Right lobe of liver (tissue), 6 donors: ENCODE measurements around the gene ALDH2. TPM values are rescaled to one million over a fixed set of nuclear protein-coding genes. Genes with fewer than 3 reads are reported as not detected.
A peak's percentile ranks its signal among the peaks of the same experiment; 100 is the strongest.

Experiments
- ATAC-seq, 4 donors: fragments of 200-7000 bp; cut with Tn5 transposase; one replicate each; pipeline ENCODE4 v1.9.1; 2020; ENCODE audit warnings: mild to moderate bottlenecking in 4 of 4, moderate library complexity in 4 of 4
- DNase-seq, 3 donors: peaks; one replicate each; pipeline ENCODE4 v3.0.0-alpha.2; 2020
- H3K27ac ChIP-seq, 3 donors: fragments of 200-600 bp; one replicate each; pipeline ENCODE4 v1.8.0; 2022
- H3K27me3 ChIP-seq, 2 donors: fragments of 200-600 bp; one replicate each; pipeline ENCODE4 v1.8.0; 2022
- H3K36me3 ChIP-seq, 4 donors: fragments of 200-600 bp; sonication (generic) in 1 of 4; one replicate each; pipeline versions ENCODE4 v1.5.1 to v1.8.0; 2017 to 2022; ENCODE audit warnings: control low read depth in 1 of 4
- H3K4me1 ChIP-seq, 4 donors: fragments of 200-600 bp; sonication (generic) in 1 of 4; one replicate each; pipeline versions ENCODE4 v1.5.1 to v1.8.0; 2017 to 2022; ENCODE audit warnings: control low read depth in 1 of 4
- H3K4me3 ChIP-seq, 3 donors: fragments of 200-600 bp; one replicate each; pipeline ENCODE4 v1.8.0; 2022
- H3K9me3 ChIP-seq, 4 donors: fragments of 200-600 bp; sonication (generic) in 1 of 4; one replicate each; pipeline versions ENCODE4 v1.5.1 to v1.8.0; 2017 to 2022; ENCODE audit warnings: control low read depth in 1 of 4
- POLR2A ChIP-seq: fragments of 450-650 bp; IDR thresholded peaks from one replicate; pipeline ENCODE4 v1.6.1; 2017; ENCODE audit warnings: antibody characterized with exemption, mild to moderate bottlenecking
- WGBS: methylation state at CpG from one replicate; pipeline ENCODE4 v1.1.6; 2018; ENCODE audit warnings: low coverage, low lambda C conversion rate; ENCODE audit not compliant: insufficient coverage; ENCODE audit errors: missing lambda C conversion rate; 5-methylcytosine and 5-hydroxymethylcytosine counted together
- intact Hi-C, 2 donors: fragments of 100-400 bp; cut with DNase I; formaldehyde crosslinking; loops; one replicate each; pipeline versions ENCODE4 v1.11.2 to v1.14.1; 2022
- total RNA-seq, 6 experiments: library from RNA; depleted of rRNA in 2 of 6; stranded (reverse); fragments of >200 nt in 2 of 6; fragmentation: NEBNext Ultra II Directional in 3 of 6; extraction: Animal tissue kit (Norgen Biotek cat#: 25700) in 3 of 6; gene quantifications; one replicate each; pipeline versions ENCODE4 v1.1.0 to v1.2.4, GENCODE V29; 2016 to 2023
- TF ChIP-seq, protein P1 (sequence below), 4 donors: fragments of 200-600 bp in 3 of 4; fragments of 450-650 bp in 1 of 4; IDR thresholded peaks; one replicate each; pipeline versions ENCODE4 v1.5.1 to v1.8.0; 2016 to 2022; ENCODE audit warnings: antibody characterized with exemption in 4 of 4, mild to moderate bottlenecking in 2 of 4
- donor health status: DM: no; HTN: yes; CAD: no.
- donor health status: DM: no; HTN: no; CAD: no.
- donor health status: DM: no; HTN: no; CAD: no.
- donor health status: DM: no; HTN: yes; CAD: no.
- donor health status: DM: no; HTN: yes; CAD: no.

Gene ALDH2
- total RNA-seq, 6 experiments from 2014 or later: 287 to 1,060 (median 749) TPM

DNA sequence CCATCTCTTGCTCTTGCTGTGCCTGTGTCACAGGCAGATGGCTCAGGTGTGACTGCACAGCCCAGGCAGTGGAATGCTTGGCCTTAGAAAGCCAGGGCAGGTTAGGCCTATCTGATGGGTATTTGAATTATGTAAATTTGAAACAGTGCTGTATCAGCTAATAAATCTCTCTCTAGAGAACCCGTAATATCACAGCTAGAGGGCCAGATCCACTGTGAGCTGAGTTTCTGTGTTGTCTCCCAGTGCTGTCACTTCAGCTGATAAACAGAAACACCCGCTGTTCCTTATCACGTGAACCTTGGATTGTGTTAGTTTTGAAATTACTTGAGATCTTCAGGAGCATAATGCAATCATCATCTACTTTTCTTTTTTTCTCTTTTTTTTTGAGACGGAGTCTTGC, 21.5 kb upstream of the ALDH2 start:
- H3K9me3 ChIP-seq: no peaks in the 10 kb centered on the region
- peaks cover 0 to 22% (median 0%) of the 10 kb centered on the region in 4 donors for H3K36me3 ChIP-seq
- no peak overlapping the region for H3K4me3 ChIP-seq
- intact Hi-C loops: no loop called here
- ATAC-seq (no peak), DNase-seq (no peak)
- WGBS: 95% methylated on average over 3 of the region's 4 CpGs
- H3K27me3 ChIP-seq: no peaks in the 10 kb centered on the region
- H3K4me1 ChIP-seq: peaks cover 0 to 27% (median 12%) of the 10 kb centered on the region in 4 donors
- no peak for TF ChIP-seq POLR2A
- TF ChIP-seq, protein P1, sequence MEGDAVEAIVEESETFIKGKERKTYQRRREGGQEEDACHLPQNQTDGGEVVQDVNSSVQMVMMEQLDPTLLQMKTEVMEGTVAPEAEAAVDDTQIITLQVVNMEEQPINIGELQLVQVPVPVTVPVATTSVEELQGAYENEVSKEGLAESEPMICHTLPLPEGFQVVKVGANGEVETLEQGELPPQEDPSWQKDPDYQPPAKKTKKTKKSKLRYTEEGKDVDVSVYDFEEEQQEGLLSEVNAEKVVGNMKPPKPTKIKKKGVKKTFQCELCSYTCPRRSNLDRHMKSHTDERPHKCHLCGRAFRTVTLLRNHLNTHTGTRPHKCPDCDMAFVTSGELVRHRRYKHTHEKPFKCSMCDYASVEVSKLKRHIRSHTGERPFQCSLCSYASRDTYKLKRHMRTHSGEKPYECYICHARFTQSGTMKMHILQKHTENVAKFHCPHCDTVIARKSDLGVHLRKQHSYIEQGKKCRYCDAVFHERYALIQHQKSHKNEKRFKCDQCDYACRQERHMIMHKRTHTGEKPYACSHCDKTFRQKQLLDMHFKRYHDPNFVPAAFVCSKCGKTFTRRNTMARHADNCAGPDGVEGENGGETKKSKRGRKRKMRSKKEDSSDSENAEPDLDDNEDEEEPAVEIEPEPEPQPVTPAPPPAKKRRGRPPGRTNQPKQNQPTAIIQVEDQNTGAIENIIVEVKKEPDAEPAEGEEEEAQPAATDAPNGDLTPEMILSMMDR (IDR thresholded peaks at IDR 0.05): no peak
- H3K27ac ChIP-seq: no peak overlapping the region

DNA sequence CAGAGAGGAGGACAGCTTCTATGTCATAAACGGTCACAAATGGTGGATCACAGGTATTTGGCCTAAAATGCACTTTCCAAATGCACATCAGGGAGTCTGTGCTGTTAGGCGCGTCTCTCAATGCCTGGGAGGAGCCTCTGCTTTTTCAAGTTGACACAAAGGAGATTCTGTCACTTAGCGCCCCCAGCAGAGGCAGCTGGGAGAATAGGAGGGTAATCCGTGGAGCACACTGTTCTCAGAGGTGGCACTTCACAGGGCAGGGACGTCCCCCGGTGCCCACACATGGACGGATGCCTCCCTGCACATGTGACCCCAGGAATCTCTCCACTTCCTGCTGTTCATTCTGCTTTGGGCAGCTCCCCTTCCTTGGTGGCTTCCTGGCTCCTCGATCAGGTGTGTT, 19.4 kb upstream of the ALDH2 start:
- Histone ChIP-seq H3K4me3 (no peak overlapping the region), H3K27me3 (no peaks in the 10 kb centered on the region), H3K4me1 (peaks cover 0 to 13% (median 7%) of the 10 kb centered on the region in 4 donors), H3K36me3 (peaks cover 0 to 26% (median 0%) of the 10 kb centered on the region in 4 donors), H3K27ac (no peak overlapping the region), H3K9me3 (no peaks in the 10 kb centered on the region)
- no peak for DNase-seq
- WGBS: 72% methylated on average over 2 of the region's 9 CpGs
- no peak for ATAC-seq
- intact Hi-C loops: no loop called here
- TF ChIP-seq, protein P1 (IDR thresholded peaks at IDR 0.05): no peak

DNA sequence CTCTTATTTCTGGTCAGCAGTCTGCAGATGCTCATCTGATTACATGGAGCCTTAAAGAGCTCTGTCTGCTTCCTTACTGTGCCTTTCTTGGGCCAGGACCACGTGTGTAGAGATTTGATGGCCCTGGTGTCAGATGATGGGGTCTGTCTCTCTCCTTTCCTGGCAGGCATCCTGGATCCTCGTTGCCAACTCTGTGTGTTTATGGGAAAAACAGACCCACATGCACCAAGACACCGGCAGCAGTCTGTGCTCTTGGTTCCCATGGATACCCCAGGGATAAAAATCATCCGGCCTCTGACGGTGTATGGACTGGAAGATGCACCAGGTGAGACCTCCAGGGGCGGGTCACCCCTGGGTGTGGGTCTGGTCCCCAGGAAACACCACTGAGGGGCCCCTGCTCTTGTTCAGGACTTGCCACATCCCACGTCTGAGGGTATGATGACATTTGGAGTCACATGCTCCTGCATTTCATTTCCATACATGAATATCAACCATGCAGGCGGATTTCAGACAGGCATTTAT, 18.5 kb upstream of the ALDH2 start:
- DNase-seq (no peak), ATAC-seq (no peak)
- Histone ChIP-seq H3K4me3 (no peak overlapping the region), H3K9me3 (no peaks in the 10 kb centered on the region), H3K4me1 (peaks cover 0 to 15% (median 8%) of the 10 kb centered on the region in 4 donors), H3K36me3 (peaks cover 0 to 26% (median 0%) of the 10 kb centered on the region in 4 donors), H3K27me3 (no peaks in the 10 kb centered on the region), H3K27ac (no peak overlapping the region)
- 47% methylated on average over 3 of the region's 8 CpGs for WGBS
- intact Hi-C loops: no loop called here
- no peak for TF ChIP-seq POLR2A

DNA sequence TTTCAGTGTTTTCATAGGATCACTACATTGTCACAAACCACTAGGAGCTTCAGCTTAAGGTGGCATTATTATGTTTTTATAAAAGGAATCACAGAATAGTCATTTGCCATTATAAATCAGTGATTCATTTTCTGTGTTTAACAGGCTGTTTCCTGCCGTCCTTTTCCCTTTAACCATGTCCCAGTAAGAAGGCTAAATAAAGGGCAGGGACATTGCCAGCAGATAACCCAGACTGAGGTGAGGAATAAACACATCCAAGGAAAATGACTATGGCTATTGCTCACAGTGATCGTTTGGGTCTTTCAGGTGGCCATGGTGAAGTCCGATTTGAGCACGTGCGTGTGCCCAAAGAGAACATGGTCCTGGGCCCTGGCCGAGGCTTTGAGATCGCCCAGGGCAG, 17.9 kb upstream of the ALDH2 start:
- Histone ChIP-seq H3K4me3 (no peak overlapping the region), H3K36me3 (peaks cover 0 to 26% (median 0%) of the 10 kb centered on the region in 4 donors), H3K27ac (peak overlapping the region in 1 of 3 donors; percentile 43), H3K9me3 (no peaks in the 10 kb centered on the region), H3K4me1 (peaks cover 0 to 20% (median 8%) of the 10 kb centered on the region in 4 donors), H3K27me3 (no peaks in the 10 kb centered on the region)
- 56% methylated on average over 5 of the region's 7 CpGs for WGBS
- ATAC-seq (peak in 3 of 4 donors; percentile 5 to 7 (median 7)), DNase-seq (no peak)
- TF ChIP-seq, protein P1 (IDR thresholded peaks at IDR 0.05): no peak
- TF ChIP-seq POLR2A: no peak
- intact Hi-C loops: no loop called here

DNA sequence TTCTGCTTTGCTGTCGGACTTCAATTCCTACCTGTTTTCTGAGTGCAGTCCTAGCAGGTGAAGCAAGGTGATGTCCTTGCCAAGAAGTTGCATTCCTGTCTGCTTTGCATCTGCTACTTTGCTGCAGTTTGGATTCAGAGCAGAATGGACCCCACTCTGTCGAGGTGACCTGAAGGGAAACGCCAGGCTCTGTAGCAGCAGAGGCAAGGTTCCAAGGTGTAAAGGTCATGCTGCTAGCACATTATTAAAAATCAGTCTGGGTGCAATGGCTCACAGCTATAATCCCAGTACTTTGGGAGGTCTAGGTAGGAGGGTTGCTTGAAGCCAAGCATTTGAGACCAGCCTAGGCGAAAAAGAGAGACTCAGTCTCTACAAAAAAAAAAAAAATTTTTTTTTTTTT, 17.3 kb upstream of the ALDH2 start:
- WGBS: 37% methylated on average over 3 of the region's 4 CpGs
- DNase-seq (peak in 1 of 3 donors; percentile 68), ATAC-seq (peak; percentile 67 to 74 (median 69))
- intact Hi-C loops: no loop called here
- H3K27me3 ChIP-seq: no peaks in the 10 kb centered on the region
- peaks cover 0 to 20% (median 8%) of the 10 kb centered on the region in 4 donors for H3K4me1 ChIP-seq
- H3K27ac ChIP-seq: peak overlapping the region in 1 of 3 donors; percentile 43
- peaks cover 0 to 25% (median 0%) of the 10 kb centered on the region in 4 donors for H3K36me3 ChIP-seq
- no peaks in the 10 kb centered on the region for H3K9me3 ChIP-seq
- H3K4me3 ChIP-seq: no peak overlapping the region
- TF ChIP-seq, protein P1 (IDR thresholded peaks at IDR 0.05): no peak
- no peak for TF ChIP-seq POLR2A
